Measurements from ENCODE around the gene SETD1B.
"Not testable (repeated sequence)": the region's sequence is repeated elsewhere in the genome, so short reads cannot be mapped to it uniquely, and the experiment has no call there.

Gene SETD1B

DNA sequence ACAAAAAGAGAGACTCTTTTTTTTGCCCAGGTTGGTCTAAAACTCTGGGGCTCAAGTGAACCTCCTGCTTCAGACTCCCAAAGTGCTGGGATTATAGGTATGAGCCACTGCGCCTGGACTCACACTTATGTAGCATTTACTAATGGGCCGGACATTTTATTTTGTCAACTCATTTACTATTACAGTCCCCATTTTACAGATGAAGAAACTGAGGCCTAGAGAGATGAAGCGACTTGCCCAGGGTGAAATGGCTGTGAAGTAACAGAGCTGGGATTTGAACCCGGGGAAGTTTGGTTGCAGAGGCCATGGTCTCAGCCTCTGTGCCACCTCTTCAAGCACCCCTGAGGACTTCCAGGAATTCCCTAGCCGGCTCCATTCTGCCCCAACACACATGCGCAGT, 45.4 kb downstream of the SETD1B start:
- TF ChIP-seq, protein P1, sequence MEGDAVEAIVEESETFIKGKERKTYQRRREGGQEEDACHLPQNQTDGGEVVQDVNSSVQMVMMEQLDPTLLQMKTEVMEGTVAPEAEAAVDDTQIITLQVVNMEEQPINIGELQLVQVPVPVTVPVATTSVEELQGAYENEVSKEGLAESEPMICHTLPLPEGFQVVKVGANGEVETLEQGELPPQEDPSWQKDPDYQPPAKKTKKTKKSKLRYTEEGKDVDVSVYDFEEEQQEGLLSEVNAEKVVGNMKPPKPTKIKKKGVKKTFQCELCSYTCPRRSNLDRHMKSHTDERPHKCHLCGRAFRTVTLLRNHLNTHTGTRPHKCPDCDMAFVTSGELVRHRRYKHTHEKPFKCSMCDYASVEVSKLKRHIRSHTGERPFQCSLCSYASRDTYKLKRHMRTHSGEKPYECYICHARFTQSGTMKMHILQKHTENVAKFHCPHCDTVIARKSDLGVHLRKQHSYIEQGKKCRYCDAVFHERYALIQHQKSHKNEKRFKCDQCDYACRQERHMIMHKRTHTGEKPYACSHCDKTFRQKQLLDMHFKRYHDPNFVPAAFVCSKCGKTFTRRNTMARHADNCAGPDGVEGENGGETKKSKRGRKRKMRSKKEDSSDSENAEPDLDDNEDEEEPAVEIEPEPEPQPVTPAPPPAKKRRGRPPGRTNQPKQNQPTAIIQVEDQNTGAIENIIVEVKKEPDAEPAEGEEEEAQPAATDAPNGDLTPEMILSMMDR (IDR thresholded peaks at IDR 0.05; ENCODE audit: extremely low read depth, missing control alignments), result no peak
- no peak for DNase-seq (ENCODE audit: low spot score)

DNA sequence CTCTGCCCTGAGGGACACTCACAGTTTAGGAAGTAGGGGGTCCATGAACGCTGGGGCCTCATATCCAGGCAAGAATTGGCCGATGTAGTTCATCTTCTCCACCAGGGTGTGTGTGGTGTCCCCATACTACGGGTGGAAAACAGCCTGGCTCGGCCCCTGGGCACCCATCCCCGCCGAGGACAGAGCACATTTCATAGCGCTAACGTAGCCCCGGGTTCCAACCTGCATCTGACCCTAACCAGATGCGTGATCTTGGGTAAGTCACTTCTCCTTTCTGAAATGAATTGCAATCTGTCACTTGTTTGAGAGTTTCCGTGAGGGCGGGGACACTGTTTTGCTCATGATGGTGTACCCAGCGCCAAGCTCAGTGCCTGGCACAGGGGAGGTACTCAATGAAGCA, 45.9 kb downstream of the SETD1B start:
- DNase-seq (ENCODE audit: low spot score), result no peak
- TF ChIP-seq, protein P1 (IDR thresholded peaks at IDR 0.05; ENCODE audit: extremely low read depth, missing control alignments), result no peak

DNA sequence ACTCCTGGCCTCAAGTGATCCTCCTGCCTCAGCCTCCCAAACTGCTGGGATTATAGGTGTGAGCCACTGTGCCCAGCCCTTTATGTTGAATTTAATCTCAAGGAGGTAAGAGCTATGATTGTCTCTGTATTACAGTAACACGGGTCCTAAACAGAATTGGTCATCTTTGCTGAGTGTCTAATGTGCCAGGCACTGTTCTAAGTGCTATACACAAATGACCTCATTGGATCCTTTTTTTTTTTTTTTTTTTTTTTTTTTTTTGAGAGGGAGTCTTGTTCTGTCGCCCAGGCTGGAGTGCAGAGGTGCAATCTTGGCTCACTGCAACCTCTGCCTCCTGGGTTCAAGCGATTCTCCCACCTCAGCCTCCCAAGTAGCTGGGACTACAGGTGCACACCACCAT, 48.6 kb downstream of the SETD1B start:
- DNase-seq (ENCODE audit: low spot score), result not testable (repeated sequence)

DNA sequence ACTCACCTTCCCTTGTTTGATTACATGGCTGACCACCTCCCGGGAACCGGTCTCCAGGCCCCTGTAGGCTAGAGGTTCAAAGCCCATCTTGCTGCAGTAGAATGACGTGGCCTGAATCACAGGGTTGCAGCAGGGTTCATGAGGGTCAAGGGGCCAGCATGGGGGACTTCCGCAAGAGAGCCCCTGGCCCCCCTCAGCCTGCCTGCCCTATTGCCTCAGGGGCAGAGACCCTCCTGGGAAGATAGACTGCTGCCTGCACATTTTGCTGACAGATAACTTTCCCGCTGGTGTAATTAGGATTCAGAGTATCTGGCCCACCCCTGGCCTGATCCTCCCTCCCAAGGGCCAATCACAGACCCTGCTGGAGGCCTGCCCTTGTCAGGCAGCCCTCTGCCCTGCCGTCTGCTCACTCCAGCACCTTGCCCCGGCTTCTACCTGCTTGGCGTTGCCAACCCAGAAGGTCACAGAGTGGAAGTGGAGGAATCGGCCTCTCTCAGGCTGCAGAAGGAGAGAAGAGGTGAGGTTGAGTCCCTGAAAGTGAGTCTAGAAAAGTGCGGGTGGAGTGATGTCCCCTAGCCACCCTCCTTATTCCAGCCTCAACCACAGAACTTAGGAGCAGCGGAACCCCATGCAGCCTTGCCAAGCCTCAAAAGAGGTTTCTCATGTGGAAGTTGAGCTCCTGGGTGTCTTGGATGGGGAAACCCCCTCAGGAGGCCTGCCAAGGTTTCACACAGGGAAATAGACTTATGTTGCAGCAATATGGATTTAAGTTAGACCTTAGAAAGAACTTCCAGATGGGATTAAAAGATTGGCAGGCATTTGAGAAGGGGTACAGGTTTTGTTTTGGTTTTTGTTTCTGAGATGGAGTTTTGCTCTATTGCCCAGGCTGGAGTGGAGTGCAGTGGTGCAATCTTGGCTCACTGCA, 53.8 kb downstream of the SETD1B start:
- DNase-seq (ENCODE audit: low spot score), result no peak
- TF ChIP-seq, protein P1 (IDR thresholded peaks at IDR 0.05; ENCODE audit: extremely low read depth, missing control alignments), result no peak

DNA sequence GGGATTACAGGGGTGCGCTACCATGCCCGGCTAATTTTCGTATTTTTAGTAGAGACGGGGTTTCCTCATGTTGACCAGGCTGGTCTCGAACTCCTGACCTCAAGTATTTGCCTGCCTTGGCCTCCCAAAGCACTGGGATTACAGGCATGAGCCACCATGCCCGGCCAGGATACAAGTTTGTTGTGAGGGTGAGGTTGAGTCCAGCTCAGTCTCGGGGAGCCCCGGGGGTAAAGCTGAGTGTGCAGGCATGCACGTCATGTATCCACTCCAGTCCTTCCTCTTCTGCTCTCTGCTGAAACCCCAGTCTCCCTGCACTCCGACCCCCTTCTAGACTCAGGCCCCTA, 54.5 kb downstream of the SETD1B start:
- DNase-seq (ENCODE audit: low spot score), result no peak
- TF ChIP-seq, protein P1 (IDR thresholded peaks at IDR 0.05; ENCODE audit: extremely low read depth, missing control alignments), result no peak

DNA sequence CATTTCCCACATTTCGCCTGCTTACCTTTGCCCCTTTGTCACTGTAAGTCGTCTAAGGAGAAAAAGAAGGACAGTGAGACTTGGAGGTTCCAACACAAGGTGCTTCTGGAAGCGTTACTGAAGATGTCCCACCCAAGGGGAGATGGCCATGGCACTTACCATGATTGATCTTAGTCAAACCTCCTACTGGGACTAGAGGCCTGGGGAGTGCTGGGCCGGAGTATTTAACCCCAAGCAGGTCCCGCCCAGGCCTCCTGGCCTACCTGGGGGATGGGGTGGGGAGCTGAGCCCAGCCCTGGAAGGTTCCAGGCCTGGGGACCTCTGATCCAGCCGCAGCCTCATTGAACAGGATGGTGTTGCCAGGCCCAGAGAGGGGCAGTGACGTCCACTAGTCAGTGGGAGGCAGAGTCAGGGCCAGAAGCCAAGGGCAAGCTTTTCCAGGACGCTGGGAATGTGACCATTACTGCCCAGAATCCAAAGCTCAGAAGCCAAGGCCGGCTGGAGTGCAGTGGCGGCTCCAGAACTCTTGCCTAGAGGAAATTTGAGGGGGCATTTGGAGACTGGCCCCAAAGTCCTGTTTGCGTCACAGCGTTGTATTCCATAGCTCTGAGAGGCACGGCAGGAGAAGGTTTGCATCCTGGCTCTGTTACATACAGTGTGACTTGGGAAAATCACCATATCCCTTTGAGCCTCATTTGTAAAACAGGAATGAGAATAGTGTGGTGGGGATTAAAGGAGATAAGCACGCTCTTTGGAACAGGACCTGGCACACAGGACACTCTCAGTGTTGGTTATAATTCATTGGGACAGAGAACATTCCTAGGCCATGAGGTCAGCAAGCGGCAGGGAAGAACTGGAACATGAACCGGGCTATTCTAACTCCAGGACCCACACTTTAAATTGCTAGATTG, 55.1 kb downstream of the SETD1B start, which contains the start of gene HPD:
Gene HPD, minus strand, starts transcription at position 198 of the 911 bp plus-strand sequence. Its CDS starts 36 bp downstream, at position 162.
- DNase-seq (ENCODE audit: low spot score), result no peak
- TF ChIP-seq, protein P1 (IDR thresholded peaks at IDR 0.05; ENCODE audit: extremely low read depth, missing control alignments), result no peak

DNA sequence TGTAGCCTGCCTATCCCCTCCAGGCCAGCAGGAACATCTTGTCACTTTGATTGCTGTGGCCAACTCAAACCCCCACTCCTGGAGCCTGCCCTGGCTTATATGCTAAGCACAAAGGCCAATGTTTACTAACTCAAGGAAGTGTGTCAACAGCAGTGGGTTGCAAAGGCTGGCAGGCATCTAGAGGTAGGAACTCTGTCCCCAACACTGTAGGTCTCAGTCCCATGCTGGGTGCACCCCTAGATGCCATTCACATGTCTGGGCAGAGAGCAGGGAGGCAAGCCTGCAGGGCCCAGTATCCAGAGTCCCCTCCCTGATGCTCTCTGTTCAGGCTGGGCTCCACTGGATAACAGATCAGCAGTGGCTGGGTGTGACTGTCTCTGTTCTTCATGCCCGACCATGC, 56.4 kb downstream of the SETD1B start:
- no peak for DNase-seq (ENCODE audit: low spot score)
- TF ChIP-seq, protein P1 (IDR thresholded peaks at IDR 0.05; ENCODE audit: extremely low read depth, missing control alignments), result no peak

DNA sequence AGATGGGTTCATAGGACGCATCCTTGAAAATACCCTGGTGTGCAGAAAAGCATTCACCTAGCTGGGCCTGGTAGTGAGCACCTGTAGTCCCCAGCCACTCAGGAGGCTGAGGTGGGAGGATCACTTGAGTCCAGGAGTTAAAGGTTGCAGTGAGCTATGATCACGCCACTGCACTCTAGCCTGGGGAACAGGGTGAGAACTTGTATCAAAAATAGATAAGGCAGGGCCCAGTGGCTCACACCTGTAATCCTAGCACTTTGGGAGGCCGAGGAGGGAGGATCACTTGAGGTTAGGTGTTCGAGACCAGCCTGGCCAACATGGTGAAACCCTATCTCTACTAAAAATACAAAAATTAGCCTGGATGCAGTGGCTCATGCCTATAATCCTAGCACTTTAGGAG, 56.9 kb downstream of the SETD1B start:
- DNase-seq (ENCODE audit: low spot score), result not testable (repeated sequence)
